ENCODE results near the gene CTSV. TPM values are rescaled to one million over a fixed set of nuclear protein-coding genes. Genes with fewer than 3 reads are reported as not detected.
A peak's percentile ranks its signal among the peaks of the same experiment; 100 is the strongest.
"Not testable (repeated sequence)": the region's sequence is repeated elsewhere in the genome, so short reads cannot be mapped to it uniquely, and the experiment has no call there.

CTSV gene
- total and polyA plus RNA-seq, 8 donors: 0.79 to 1.8 (median 0.99) TPM

- 91 to 100% methylated on average over 2 of the region's 2 CpGs for WGBS, 2 donors
- ATAC-seq; DNase-seq; H3K27me3 ChIP-seq; intact Hi-C loops (cut with DNase I); H3K27ac ChIP-seq; H3K36me3 ChIP-seq; H3K9me3 ChIP-seq; H3K4me1 ChIP-seq; FAIRE-seq; H3K4me3 ChIP-seq: not testable (repeated sequence)
Measured at GRCh38 chr9:96992303-96992702, 46.6 kb downstream of the CTSV start.

- intact Hi-C loops (cut with DNase I); FAIRE-seq: not testable (repeated sequence)
- ATAC-seq: peak in 2 of 4 donors; percentile 58 to 72
Measured at GRCh38 chr9:96989747-96990318, 49.1 kb downstream of the CTSV start.

GRCh38 chr9:96984887-96985286 lies 54.1 kb downstream of the CTSV start:
- H3K4me1 ChIP-seq; H3K27me3 ChIP-seq; intact Hi-C loops (cut with DNase I); H3K36me3 ChIP-seq; H3K9me3 ChIP-seq; H3K27ac ChIP-seq; H3K4me3 ChIP-seq; DNase-seq; ATAC-seq; FAIRE-seq: not testable (repeated sequence)
- WGBS, 2 donors: 96 to 98% methylated on average over 2 of the region's 2 CpGs

More at GRCh38 chr9:96989747-96990318, 49.1 kb downstream of the CTSV start:
- H3K27me3 ChIP-seq, H3K4me1 ChIP-seq, H3K27ac ChIP-seq, H3K36me3 ChIP-seq, H3K4me3 ChIP-seq, DNase-seq, H3K9me3 ChIP-seq: not testable (repeated sequence)
- WGBS, 2 donors: 15 to 37% methylated on average over 1 of the region's 1 CpG

- intact Hi-C loops (cut with DNase I); H3K27me3 ChIP-seq; H3K27ac ChIP-seq; ATAC-seq; DNase-seq; H3K9me3 ChIP-seq; H3K4me1 ChIP-seq; H3K36me3 ChIP-seq; H3K4me3 ChIP-seq; FAIRE-seq: not testable (repeated sequence)
- 82 to 89% methylated on average over 2 to 3 of the region's 3 CpGs for WGBS, 2 donors
Measured at GRCh38 chr9:96984139-96984538, 54.8 kb downstream of the CTSV start.

GRCh38 chr9:96983496-96984122 lies 55.3 kb downstream of the CTSV start:
- FAIRE-seq; H3K9me3 ChIP-seq; DNase-seq; intact Hi-C loops (cut with DNase I); H3K27ac ChIP-seq; H3K27me3 ChIP-seq; H3K4me1 ChIP-seq; H3K4me3 ChIP-seq; ATAC-seq; H3K36me3 ChIP-seq: not testable (repeated sequence)
- 88 to 89% methylated on average over 7 of the region's 7 CpGs for WGBS, 2 donors

Other genes with a start within 250 kb of the CTSV start
- gene ZNF782, start 184.6 kb downstream of the CTSV start, total RNA-seq: 1 to 10 TPM; 3.0 to 6.8 (median 5.1) TPM
- 1 to 10 TPM; 2.3 to 2.5 TPM for gene ZNF782, start 184.6 kb downstream of the CTSV start, polyA plus RNA-seq
- gene NUTM2G, start 110.3 kb downstream of the CTSV start, total RNA-seq: not detected
- not detected for gene NUTM2G, start 110.3 kb downstream of the CTSV start, polyA plus RNA-seq

All from pancreas (tissue), 10 donors.